ENCODE results near the gene SGTA. TPM values are rescaled to one million over a fixed set of nuclear protein-coding genes. Genes with fewer than 3 reads are reported as not detected.

Gene SGTA, protein sequence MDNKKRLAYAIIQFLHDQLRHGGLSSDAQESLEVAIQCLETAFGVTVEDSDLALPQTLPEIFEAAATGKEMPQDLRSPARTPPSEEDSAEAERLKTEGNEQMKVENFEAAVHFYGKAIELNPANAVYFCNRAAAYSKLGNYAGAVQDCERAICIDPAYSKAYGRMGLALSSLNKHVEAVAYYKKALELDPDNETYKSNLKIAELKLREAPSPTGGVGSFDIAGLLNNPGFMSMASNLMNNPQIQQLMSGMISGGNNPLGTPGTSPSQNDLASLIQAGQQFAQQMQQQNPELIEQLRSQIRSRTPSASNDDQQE
- 55.3 to 78.0 TPM (median 68.4 TPM) in 5 replicates for total RNA-seq (2022; extraction: Qiagen RNA extraction)

DNA sequence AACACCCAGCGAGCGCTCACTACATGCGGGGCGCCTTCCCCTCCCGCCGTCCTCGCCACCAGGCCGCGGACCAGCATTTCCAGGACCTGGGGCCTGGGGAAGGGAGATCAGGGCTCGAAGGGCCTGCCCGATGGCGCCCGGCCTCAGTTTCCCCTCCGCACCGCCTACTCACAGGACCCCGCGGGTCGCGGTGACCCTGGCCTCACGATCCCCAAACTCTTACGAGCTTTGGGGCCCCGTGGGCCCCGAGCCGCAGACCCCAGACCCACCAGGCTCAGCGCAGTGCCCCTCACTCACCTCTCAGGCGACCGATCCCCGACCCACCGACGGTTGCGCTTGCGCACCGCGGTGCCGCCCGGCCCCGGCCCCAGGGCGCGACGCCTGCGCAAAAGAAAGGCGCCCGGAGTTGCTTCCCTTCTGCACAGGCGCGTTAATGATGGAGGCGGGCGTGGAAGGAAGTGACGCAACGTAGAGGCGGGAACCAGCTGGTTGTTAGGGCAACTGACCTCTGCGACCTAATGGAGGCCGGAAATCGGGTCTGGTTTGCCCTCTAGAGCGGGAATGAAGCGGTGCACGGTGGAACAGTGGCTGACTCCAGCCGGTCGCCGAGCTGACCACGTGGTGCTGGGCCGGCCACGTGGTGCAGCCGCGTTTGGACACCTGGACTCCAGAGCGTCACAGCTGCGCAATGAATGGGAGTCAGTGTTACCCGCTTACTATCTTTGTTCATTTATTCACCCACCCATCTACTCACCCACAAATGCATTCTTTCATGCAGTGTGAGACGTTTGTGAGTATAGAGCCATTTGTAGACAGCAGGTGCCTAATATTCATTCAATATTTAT is at the start of gene SGTA:
Gene SGTA, minus strand, starts transcription at position 338 of the 845 bp plus-strand sequence. CDS start 14,205 bp downstream, outside the sequence.

DNA sequence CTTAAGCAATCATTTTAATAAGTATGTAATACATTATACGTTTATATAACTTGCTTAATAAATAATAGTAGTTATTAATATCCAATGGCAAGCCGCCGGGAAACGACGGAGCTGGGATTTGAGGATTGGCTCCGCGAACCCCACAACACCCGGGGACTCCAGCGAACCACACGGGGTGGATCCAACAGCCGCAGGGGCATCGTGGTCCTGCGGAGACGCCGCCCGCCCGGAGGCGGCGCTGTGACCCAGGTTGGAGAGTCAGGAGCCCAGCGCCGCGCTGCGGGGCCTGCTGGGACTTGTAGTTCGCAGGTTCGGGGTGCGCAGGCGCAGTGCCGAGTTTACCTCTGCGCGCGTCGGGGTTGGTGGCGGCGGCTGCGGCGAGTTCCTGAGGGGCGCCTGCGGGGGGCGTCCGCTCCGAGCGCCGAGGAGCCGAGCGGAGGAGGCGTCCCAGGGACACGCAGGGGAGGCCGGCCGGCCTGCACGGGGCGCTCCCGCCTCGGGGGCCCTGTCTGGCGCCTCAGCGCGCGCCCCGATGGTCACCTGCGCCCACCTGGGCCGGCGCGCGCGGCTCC is 36.6 kb upstream of the SGTA start, which contains the start of gene ZNF554:
Gene ZNF554, plus strand, starts transcription at position 329 of the 572 bp plus-strand sequence. Its CDS starts 204 bp downstream, at position 533.

DNA sequence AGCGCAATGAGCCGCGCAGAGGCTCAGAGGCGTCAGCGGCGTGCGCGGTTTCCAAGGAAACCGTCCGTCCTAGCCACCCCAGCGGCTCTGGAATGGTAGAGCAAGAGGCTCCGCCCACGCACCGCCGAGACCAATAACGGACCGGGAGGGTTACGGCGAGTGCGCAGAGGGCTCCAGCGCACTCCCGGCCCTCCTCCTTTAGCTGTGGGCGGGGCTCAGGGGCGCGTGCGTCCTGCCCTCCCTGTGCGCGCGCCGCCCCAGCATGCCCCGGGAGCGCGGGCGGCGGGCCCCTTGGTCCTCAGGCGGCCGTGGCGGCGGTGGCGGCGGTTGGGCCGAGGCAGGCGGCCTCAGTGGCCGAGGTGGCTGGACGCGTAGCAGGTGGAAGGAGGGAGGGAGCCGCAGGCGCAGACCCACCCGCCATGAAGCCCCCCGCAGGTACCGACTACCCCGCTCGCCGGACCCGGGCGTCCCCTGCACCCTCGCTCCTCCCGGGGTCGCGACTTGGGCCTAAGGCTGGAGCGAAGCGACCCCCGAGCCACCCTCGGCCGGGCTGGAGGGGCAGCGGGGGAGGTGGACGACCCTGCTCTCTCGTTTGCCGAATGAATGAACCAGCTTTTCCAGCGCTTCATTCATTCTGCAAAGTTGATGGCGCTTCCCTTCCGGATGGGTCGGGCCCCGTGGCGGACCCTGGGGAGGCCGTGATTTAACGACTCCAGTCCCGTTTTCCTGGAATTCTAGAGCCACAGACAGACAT is 2.3 kb upstream of the SGTA start, which contains the start of gene THOP1:
Gene THOP1, plus strand, starts transcription at position 260 of the 754 bp plus-strand sequence. Its CDS starts 160 bp downstream, at position 420.

DNA sequence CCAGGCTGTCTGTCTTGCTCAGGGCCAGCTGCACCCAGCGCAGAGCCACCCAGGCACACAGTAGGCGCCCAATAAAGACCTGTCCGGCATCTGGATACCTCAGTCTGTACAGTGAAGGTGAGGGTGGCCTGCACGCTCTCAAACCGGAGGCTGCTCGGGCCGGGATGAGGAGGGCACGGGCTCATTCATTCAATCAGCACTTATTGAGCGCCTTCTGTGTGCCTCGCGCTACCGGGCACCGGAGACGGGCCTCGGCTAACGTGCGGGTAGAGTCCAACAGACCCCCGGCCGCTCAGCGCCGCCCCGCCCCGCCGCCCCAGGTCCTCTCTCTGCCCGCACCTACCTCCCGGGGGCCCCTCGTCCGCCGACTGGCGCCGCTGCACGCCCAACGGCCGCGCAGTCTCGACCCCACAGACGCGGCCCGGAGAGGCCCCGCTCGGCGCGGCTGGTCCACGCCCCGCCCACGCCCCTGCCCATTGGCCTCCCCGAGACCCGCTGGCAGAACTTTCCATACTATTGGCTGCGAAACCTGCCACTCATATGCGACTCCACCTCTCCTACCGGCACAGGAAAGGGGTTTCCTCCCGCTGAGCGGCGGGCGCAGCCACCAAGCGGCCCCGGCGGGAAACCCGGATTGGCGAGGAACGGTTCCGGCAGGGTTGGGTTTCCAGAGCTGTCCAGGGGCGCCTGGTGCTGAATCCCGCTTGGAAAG is 43.3 kb downstream of the SGTA start, which contains the start of gene SLC39A3:
Gene SLC39A3, minus strand, starts transcription at position 416 of the 712 bp plus-strand sequence. CDS start 2,760 bp downstream, outside the sequence.

DNA sequence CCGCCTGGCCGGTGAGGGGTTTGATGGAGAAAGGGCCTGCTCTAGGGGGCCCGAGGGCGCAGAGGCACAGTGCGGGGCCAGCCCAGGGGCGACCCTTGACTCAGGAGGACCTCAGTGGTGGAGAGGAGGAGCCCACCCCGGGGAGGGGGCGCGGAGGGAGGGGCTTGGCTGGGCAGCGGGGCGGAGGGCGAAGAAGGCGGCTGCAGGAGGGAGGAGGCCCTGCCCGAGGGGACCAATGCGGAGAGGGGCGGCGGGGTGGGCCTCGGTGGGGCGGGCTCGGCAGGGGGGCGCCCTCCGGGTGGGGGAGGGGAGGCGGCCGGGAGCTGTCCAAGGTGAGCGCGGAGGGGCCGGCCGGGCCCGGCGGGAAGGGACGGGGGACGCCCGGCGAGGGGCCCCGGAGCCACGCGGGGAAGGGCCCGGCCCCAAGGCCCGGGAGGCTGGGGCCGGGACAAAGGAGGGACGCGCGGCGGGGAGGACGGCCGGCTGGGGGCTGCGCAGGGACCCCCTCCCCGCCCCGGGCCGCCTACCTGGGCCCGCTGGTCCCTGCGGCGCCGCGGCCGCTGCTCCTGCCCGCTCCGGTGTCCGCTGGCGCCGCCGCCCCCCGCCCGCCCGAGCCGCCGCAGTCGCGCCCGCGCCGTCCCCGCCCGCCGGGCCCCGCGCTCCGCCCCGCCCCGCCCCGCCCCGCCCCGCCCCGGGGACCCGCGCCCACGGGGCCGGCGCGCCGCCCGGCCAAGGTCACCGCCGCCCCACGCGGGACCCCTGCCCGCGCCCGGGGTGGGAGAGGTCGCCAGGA is 62.1 kb downstream of the SGTA start, which contains the start of gene DIRAS1:
Gene DIRAS1, minus strand, starts transcription at position 596 of the 793 bp plus-strand sequence. CDS start 3,566 bp downstream, outside the sequence.

Other genes with a start within 250 kb of the SGTA start
- gene GNG7, start 80.6 kb downstream of the SGTA start, total RNA-seq (2022; extraction: Qiagen RNA extraction) = 0.03 to 0.08 TPM (median 0.06 TPM) in 5 replicates
- gene DIRAS1, start 61.9 kb downstream of the SGTA start, total RNA-seq (2022; extraction: Qiagen RNA extraction) = 3.2 to 4.0 TPM (median 3.9 TPM) in 5 replicates
- 22.1 to 30.9 TPM (median 28.2 TPM) in 5 replicates for gene SLC39A3, start 43.3 kb downstream of the SGTA start, total RNA-seq (2022; extraction: Qiagen RNA extraction)
- 83.4 to 100 TPM (median 97.1 TPM) in 5 replicates for gene THOP1, start 2.2 kb upstream of the SGTA start, total RNA-seq (2022; extraction: Qiagen RNA extraction)
- gene ZNF554, start 36.6 kb upstream of the SGTA start, total RNA-seq (2022; extraction: Qiagen RNA extraction) = 0.77 to 1.1 TPM (median 0.91 TPM) in 5 replicates
- gene ZNF555, start 58.2 kb upstream of the SGTA start, total RNA-seq (2022; extraction: Qiagen RNA extraction) = 1.8 to 2.8 TPM (median 2.4 TPM) in 5 replicates
- gene ZNF556, start 84.1 kb upstream of the SGTA start, total RNA-seq (2022; extraction: Qiagen RNA extraction) = 0.02 to 0.07 TPM (median 0.05 TPM) in 5 replicates
- gene ZNF57, start 117.7 kb upstream of the SGTA start, total RNA-seq (2022; extraction: Qiagen RNA extraction) = 3.7 to 5.4 TPM (median 4.1 TPM) in 5 replicates
- gene ZNF77, start 161.7 kb upstream of the SGTA start, total RNA-seq (2022; extraction: Qiagen RNA extraction) = 1.4 to 2.0 TPM (median 1.6 TPM) in 5 replicates
- gene TLE6, start 194.3 kb upstream of the SGTA start, total RNA-seq (2022; extraction: Qiagen RNA extraction) = 4.7 to 6.8 TPM (median 5.3 TPM) in 5 replicates
- 2.5 to 3.8 TPM (median 3.0 TPM) in 5 replicates for gene TLE2, start 246.0 kb upstream of the SGTA start, total RNA-seq (2022; extraction: Qiagen RNA extraction)